K562 (cell line): ENCODE measurements around the gene NCOA3.

Experiments
- ELF4 ChIP-seq: fragments of 450-650 bp; formaldehyde crosslinking; IDR thresholded peaks from 2 replicates; pipeline ENCODE4 v1.4.0; 2022; ENCODE audit warnings: missing genetic modification characterization
- EZH2 ChIP-seq: IDR thresholded peaks from 2 replicates; pipeline ENCODE4 v1.6.1; 2012; ENCODE audit warnings: low read depth, mild to moderate bottlenecking, inconsistent platforms, low read length, borderline replicate concordance
- GABPA ChIP-seq: fragments of 200-800 bp; sonication (Bioruptor generic); conservative IDR thresholded peaks from 2 replicates; pipeline ENCODE4 v1.6.1; 2016; ENCODE audit warnings: low read depth, missing genetic modification characterization, missing compliant biosample characterization
- HNRNPK ChIP-seq: fragments of 200-400 bp; formaldehyde crosslinking; IDR thresholded peaks from one replicate; pipeline ENCODE4 v1.6.1; 2018; ENCODE audit warnings: mild to moderate bottlenecking, low read depth, low read length; ENCODE audit not compliant: poor library complexity, severe bottlenecking
- MTA3 ChIP-seq: fragments of 450-650 bp; formaldehyde crosslinking; IDR thresholded peaks from 2 replicates; pipeline ENCODE4 v1.6.1; 2017; ENCODE audit warnings: mild to moderate bottlenecking, borderline replicate concordance
- SIN3A ChIP-seq, 2 experiments: fragments of 150-350 bp in 1 of 2; IDR thresholded peaks; 2 replicates each; pipeline ENCODE4 v1.6.1; 2011 to 2016; ENCODE audit warnings: borderline replicate concordance in 2 of 2, low read depth in 2 of 2, low read length in 2 of 2, mild to moderate bottlenecking in 2 of 2, moderate library complexity in 2 of 2; ENCODE audit not compliant: control insufficient read depth in 1 of 2
- ZNF431 ChIP-seq: sonication (generic); formaldehyde crosslinking; IDR thresholded peaks from 2 replicates; pipeline ENCODE4 v1.8.0; 2022; ENCODE audit warnings: mild to moderate bottlenecking, missing genetic modification reagents
- TF ChIP-seq, protein P1 (sequence below): fragments of 450-650 bp; IDR thresholded peaks from 2 replicates; pipeline ENCODE4 v1.6.1; 2016; ENCODE audit warnings: missing biosample characterization, missing genetic modification characterization
- TF ChIP-seq, protein P2 (sequence below): IDR thresholded peaks from 2 replicates; pipeline ENCODE4 v1.6.1; 2011; ENCODE audit warnings: borderline replicate concordance, low read depth, mild to moderate bottlenecking, moderate library complexity, low read length; ENCODE audit not compliant: insufficient read depth, poor library complexity, severe bottlenecking

DNA sequence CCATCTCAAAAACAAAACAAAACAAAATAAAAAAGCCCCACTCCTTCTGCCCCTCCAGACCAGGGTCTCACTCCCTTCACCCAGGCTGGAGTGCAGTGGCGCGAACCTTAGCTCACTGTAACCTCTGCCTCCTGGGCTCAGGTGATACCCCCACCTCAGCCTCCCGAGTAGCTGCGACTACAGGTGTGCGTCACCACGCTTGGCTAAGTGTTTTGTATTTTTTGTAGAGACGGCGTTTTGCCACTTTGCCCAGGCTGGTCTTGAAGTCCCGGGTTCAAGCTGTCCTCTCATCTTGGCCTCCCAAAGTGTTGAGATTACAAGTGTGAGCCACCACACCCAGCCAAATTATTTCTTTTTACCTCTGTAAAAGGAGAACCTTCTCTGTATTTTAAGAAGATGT, 110.1 kb downstream of the NCOA3 start:
- TF ChIP-seq HNRNPK (no peak), ELF4 (CRISPR knock-in tag) (no peak), EZH2 (no peak), GABPA (no peak), MTA3 (no peak), ZNF431 (CRISPR knock-in tag) (no peak), SIN3A (IDR thresholded peaks at IDR 0.05; ENCODE audit: borderline replicate concordance in 2 of 2, control insufficient read depth in 1 of 2, low read depth in 2 of 2, low read length in 2 of 2) (no peak)
- TF ChIP-seq, protein P1, sequence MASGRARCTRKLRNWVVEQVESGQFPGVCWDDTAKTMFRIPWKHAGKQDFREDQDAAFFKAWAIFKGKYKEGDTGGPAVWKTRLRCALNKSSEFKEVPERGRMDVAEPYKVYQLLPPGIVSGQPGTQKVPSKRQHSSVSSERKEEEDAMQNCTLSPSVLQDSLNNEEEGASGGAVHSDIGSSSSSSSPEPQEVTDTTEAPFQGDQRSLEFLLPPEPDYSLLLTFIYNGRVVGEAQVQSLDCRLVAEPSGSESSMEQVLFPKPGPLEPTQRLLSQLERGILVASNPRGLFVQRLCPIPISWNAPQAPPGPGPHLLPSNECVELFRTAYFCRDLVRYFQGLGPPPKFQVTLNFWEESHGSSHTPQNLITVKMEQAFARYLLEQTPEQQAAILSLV, result no peak
- TF ChIP-seq, protein P2, sequence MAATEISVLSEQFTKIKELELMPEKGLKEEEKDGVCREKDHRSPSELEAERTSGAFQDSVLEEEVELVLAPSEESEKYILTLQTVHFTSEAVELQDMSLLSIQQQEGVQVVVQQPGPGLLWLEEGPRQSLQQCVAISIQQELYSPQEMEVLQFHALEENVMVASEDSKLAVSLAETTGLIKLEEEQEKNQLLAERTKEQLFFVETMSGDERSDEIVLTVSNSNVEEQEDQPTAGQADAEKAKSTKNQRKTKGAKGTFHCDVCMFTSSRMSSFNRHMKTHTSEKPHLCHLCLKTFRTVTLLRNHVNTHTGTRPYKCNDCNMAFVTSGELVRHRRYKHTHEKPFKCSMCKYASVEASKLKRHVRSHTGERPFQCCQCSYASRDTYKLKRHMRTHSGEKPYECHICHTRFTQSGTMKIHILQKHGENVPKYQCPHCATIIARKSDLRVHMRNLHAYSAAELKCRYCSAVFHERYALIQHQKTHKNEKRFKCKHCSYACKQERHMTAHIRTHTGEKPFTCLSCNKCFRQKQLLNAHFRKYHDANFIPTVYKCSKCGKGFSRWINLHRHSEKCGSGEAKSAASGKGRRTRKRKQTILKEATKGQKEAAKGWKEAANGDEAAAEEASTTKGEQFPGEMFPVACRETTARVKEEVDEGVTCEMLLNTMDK, result no peak
